PC-3 (cell line): Measurements from ENCODE around the gene NDUFA13. TPM values are rescaled to one million over a fixed set of nuclear protein-coding genes. Genes with fewer than 3 reads are reported as not detected.

ENCODE experiments used
- ATAC-seq: fragments of 200-7000 bp; cut with Tn5 transposase; 2 replicates; pipeline ENCODE4 v1.9.1; 2020; ENCODE audit warnings: mild to moderate bottlenecking, moderate library complexity
- Bru-seq: library from RNA; stranded (reverse); fragments of 400-500 nt; gene quantifications from one replicate; lab custom pipeline; 2021; lab: Mats Ljungman, UMichigan
- BruChase-seq, 2 experiments: library from RNA; stranded (reverse); fragments of 400-500 nt; gene quantifications; one replicate each; lab custom pipeline; 2021; lab: Mats Ljungman, UMichigan
- BruUV-seq: library from RNA; stranded (reverse); fragments of 400-500 nt; replicated peaks from 2 replicates; lab custom pipeline; 2021; lab: Mats Ljungman, UMichigan
- CTCF ChIA-PET: fragments of 300-600 bp; sonication (Branson Sonifier 250); formaldehyde crosslinking; loops from one replicate; lab custom pipeline; 2022; ENCODE audit warnings: antibody characterized with exemption; lab: Charles Lee
- POLR2A ChIA-PET: fragments of 300-600 bp; sonication (Branson Sonifier 250); formaldehyde crosslinking; loops from one replicate; lab custom pipeline; 2022; ENCODE audit warnings: antibody characterized with exemption; ENCODE audit not compliant: unreplicated experiment; lab: Charles Lee
- DNase-seq: peaks from one replicate; pipeline ENCODE4 v3.0.0-alpha.2; 2015
- H2AFZ ChIP-seq: fragments of 300-600 bp; sonication (generic); 2 replicates; pipeline ENCODE4 v1.6.0; 2016; ENCODE audit warnings: antibody characterized with exemption, low read length
- H3F3A ChIP-seq: fragments of 300-600 bp; sonication (generic); one replicate; pipeline ENCODE4 v1.6.0; 2017; ENCODE audit warnings: antibody characterized with exemption, low read length, control low read depth, mild to moderate bottlenecking; ENCODE audit not compliant: unreplicated experiment
- H3K27ac ChIP-seq: fragments of 300-600 bp; sonication (generic); 2 replicates; pipeline ENCODE4 v1.5.1; 2016; ENCODE audit warnings: mild to moderate bottlenecking, low read length
- H3K27me3 ChIP-seq: fragments of 300-600 bp; sonication (generic); 2 replicates; pipeline ENCODE4 v1.6.1; 2016; ENCODE audit warnings: low read length, mixed read lengths
- H3K36me3 ChIP-seq: fragments of 300-600 bp; sonication (generic); 2 replicates; pipeline ENCODE4 v1.6.1; 2016; ENCODE audit warnings: low read depth, mixed run types, low read length, mixed read lengths
- H3K4me1 ChIP-seq: fragments of 300-600 bp; sonication (generic); 2 replicates; pipeline ENCODE4 v1.5.1; 2016; ENCODE audit warnings: low read length; ENCODE audit not compliant: insufficient read depth
- H3K4me2 ChIP-seq: fragments of 300-600 bp; sonication (generic); 2 replicates; pipeline ENCODE4 v1.6.0; 2016; ENCODE audit warnings: low read length
- H3K4me3 ChIP-seq: fragments of 300-600 bp; sonication (generic); 2 replicates; pipeline ENCODE4 v1.5.1; 2016; ENCODE audit warnings: mild to moderate bottlenecking, low read length, mixed read lengths
- H3K79me2 ChIP-seq: fragments of 300-600 bp; sonication (generic); 2 replicates; pipeline ENCODE4 v1.6.1; 2017; ENCODE audit warnings: low read length, mixed read lengths
- H3K9ac ChIP-seq: fragments of 300-600 bp; sonication (generic); 2 replicates; pipeline ENCODE4 v1.6.0; 2016; ENCODE audit warnings: mild to moderate bottlenecking, low read length
- H3K9me2 ChIP-seq: fragments of 300-600 bp; sonication (generic); replicated peaks from 2 replicates; pipeline ENCODE4 v1.6.1; 2016; ENCODE audit warnings: mixed run types, low read length, mixed read lengths
- H3K9me3 ChIP-seq: fragments of 300-600 bp; sonication (generic); 2 replicates; pipeline ENCODE4 v1.6.1; 2016; ENCODE audit warnings: low read length, mixed read lengths
- H4K20me1 ChIP-seq: fragments of 300-600 bp; sonication (generic); 2 replicates; pipeline ENCODE4 v1.6.1; 2016; ENCODE audit warnings: low read length, mixed read lengths
- CTCF ChIP-seq: fragments of 300-600 bp; sonication (generic); conservative IDR thresholded peaks from 2 replicates; pipeline ENCODE4 v1.5.1; 2017; ENCODE audit warnings: antibody characterized with exemption, low read depth, mild to moderate bottlenecking, low read length
- EZH2 ChIP-seq: fragments of 300-600 bp; sonication (generic); IDR thresholded peaks from one replicate; pipeline ENCODE4 v1.6.1; 2017; ENCODE audit warnings: antibody characterized with exemption, mild to moderate bottlenecking, low read length; ENCODE audit not compliant: unreplicated experiment
- EZH2phosphoT487 ChIP-seq: fragments of 300-600 bp; sonication (generic); IDR thresholded peaks from 2 replicates; pipeline ENCODE4 v1.6.1; 2018; ENCODE audit warnings: mild to moderate bottlenecking, antibody characterized with exemption, low read length, borderline replicate concordance
- intact Hi-C: fragments of 100-400 bp; cut with micrococcal nuclease; formaldehyde crosslinking; loops from 2 replicates; pipeline ENCODE4 v1.9.0; 2023
- long read RNA-seq: library from polyadenylated mRNA; unstranded; transcript quantifications from one replicate; pipeline ENCODE4 v2.0.0, GENCODE V29; 2021; ENCODE audit not compliant: unreplicated experiment
- total RNA-seq: library from RNA; depleted of rRNA; stranded (reverse); fragments of >200 nt; gene quantifications from 2 replicates; pipeline ENCODE4 v1.2.3, GENCODE V29; 2014; rRNA removed

NDUFA13 gene
- 380 and 481 TPM in 2 replicates for total RNA-seq
- percentile 97 among the genes with signal in this experiment for Bru-seq, nascent RNA
- BruChase-seq, experiment 1, labeled RNA remaining after a 6-hour chase: percentile 95 among the genes with signal in this experiment
- BruChase-seq, experiment 2, labeled RNA remaining after a 2-hour chase: percentile 95 among the genes with signal in this experiment
- long read RNA-seq, transcript NDUFA13-204 (5 exons, 991 nt): major isoform, 240 of 266 reads
- long read RNA-seq, partial matches to known transcripts: 25 of 266 reads
- long read RNA-seq, other reads (novel, unspliced or antisense): 0 of 266 reads

GRCh38 chr19:19515642-19516519, at the start of gene NDUFA13:
NDUFA13 (plus strand) TSS chr19:19516225; CDS start chr19:19516239, 14 bp downstream.
- CTCF ChIA-PET: no interaction called here
- peak within 1 kb of the TSS; percentile 42 for H3K27ac ChIP-seq
- H3K79me2 ChIP-seq: peaks cover 47% of the 10 kb centered on the region
- no peaks in the 10 kb centered on the region for H3K9me2 ChIP-seq
- peaks cover 15% of the 10 kb centered on the region; the same call in 1 of the 2 replicates for H3K4me1 ChIP-seq
- H3F3A ChIP-seq: no peaks in the 10 kb centered on the region
- H3K9me3 ChIP-seq: no peaks in the 10 kb centered on the region
- peaks cover 7% of the 10 kb centered on the region; the same call in 1 of the 2 replicates for H3K36me3 ChIP-seq
- peak within 1 kb of the TSS; percentile 99 for H3K4me3 ChIP-seq
- DNase-seq (peak; percentile 97), ATAC-seq (peak; percentile 90)
- POLR2A ChIA-PET: interaction anchor here (0.5 kb wide), 1 partner anchor 97 kb away, joined by 3 read pairs; no protein-coding TSS in a partner anchor
- TF ChIP-seq EZH2phosphoT487: no peak
- TF ChIP-seq CTCF: peak; percentile 38; the same call in 1 of the 2 replicates
- TF ChIP-seq EZH2: no peak
- intact Hi-C loops: no loop called here
- H3K9ac ChIP-seq: peak within 1 kb of the TSS; percentile 83
- no peaks in the 10 kb centered on the region for H3K27me3 ChIP-seq
- peak within 1 kb of the TSS; percentile 88 for H3K4me2 ChIP-seq
- BruUV-seq: TSS peak; percentile 94
- H4K20me1 ChIP-seq: no peaks in the 10 kb centered on the region
- peak within 1 kb of the TSS; percentile 86 for H2AFZ ChIP-seq

- H3K4me2 ChIP-seq: no peak overlapping the region
- intact Hi-C loops: no loop called here
- H3K9me2 ChIP-seq: no peaks in the 10 kb centered on the region
- POLR2A ChIA-PET: no interaction called here
- H3K27me3 ChIP-seq: no peaks in the 10 kb centered on the region
- ATAC-seq (no peak), DNase-seq (no peak)
- 0 out of 2 replicates have a peak, but pooled peaks cover 5% of the 10 kb centered on the region for H4K20me1 ChIP-seq
- BruUV-seq: TSS peak; percentile 11
- no peak for TF ChIP-seq EZH2phosphoT487
- TF ChIP-seq CTCF: no peak
- H2AFZ ChIP-seq: no peak overlapping the region
- H3K9me3 ChIP-seq: peaks cover 15% of the 10 kb centered on the region
- no peak overlapping the region for H3K9ac ChIP-seq
- no peak overlapping the region for H3K4me3 ChIP-seq
- H3F3A ChIP-seq: no peaks in the 10 kb centered on the region
- no peak overlapping the region for H3K27ac ChIP-seq
- H3K79me2 ChIP-seq: peaks cover 60% of the 10 kb centered on the region
- CTCF ChIA-PET: no interaction called here
- H3K36me3 ChIP-seq: peaks cover 46% of the 10 kb centered on the region
- H3K4me1 ChIP-seq: no peaks in the 10 kb centered on the region
Observed at GRCh38 chr19:19468424-19469050, 47.5 kb upstream of the NDUFA13 start.
